GM18868 (cell line): Measurements from ENCODE around the gene RNF123.
"Not testable (repeated sequence)": the region's sequence is repeated elsewhere in the genome, so short reads cannot be mapped to it uniquely, and the experiment has no call there.

Experiments
- ATAC-seq: cut with Tn5 transposase; IDR thresholded peaks from one replicate; pipeline ENCODE4 v1.9.1; 2021; ENCODE audit warnings: mild to moderate bottlenecking, moderate library complexity; ENCODE audit not compliant: unreplicated experiment

Gene RNF123

DNA sequence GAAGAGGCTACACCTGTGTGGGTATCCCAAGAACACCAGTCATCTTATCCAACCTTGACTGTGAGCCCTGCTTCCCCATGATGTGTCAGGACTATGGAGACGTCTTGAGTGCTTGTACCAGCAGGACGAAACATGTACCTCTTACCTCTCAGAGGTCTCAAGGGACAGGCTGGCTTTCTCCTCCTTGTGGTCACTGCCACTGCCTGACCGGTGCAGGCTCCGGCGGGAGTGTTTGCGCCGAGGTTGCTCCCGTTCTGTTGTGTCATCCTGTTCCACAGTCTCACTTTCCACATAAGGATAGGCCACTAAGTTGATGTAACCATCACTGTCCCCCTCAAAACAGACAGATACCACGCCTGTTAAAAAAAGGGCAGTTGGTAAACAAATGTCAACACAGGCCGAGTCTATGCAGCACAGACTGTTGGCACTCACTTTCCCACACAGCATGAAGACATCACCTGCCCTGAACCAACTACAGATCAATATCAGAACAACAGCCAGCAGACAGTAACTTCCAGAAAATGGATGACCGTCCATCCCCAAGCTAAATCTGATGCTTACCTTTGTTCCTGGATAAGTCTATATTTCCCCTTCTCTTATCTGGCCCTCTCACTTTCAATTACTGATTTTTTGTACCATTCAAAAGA, 48.8 kb downstream of the RNF123 start:
- ATAC-seq: no peak

DNA sequence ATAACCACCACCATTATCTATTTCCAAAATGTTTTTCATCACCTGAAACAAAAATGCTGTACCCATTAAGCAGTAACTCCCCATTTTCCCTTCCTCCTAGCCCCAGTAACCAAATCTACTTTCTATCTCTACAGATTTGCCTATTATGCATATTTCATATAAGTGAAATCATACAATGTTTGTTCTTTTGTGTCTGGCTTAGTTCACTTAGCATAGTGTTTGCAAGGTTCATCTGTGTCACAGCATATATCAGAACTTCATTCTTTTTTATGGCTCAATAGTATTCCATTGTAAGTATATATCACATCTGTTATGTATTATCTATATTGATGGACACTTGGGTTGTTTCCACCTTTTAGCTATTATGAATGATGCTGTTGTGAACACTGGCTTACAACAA, 51.1 kb downstream of the RNF123 start:
- no peak for ATAC-seq

DNA sequence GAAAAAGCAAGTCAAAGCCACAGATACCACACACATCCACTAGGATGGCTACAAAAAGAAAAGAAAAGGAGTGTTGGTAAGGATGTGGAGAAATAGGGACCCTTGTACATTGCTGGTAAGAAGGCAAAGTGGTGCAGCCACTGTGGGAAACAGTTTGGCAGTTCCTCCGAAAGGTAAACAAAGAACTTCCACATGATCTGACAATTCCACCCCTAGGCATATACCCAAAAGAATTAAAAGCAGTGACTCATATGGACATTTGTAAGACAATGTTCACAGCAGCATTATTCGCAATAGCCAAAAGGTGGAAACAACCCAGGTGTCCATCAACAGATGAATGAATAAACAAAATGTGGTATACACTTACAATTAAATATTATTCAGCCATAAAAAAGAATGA, 56.6 kb downstream of the RNF123 start:
- ATAC-seq: no peak

DNA sequence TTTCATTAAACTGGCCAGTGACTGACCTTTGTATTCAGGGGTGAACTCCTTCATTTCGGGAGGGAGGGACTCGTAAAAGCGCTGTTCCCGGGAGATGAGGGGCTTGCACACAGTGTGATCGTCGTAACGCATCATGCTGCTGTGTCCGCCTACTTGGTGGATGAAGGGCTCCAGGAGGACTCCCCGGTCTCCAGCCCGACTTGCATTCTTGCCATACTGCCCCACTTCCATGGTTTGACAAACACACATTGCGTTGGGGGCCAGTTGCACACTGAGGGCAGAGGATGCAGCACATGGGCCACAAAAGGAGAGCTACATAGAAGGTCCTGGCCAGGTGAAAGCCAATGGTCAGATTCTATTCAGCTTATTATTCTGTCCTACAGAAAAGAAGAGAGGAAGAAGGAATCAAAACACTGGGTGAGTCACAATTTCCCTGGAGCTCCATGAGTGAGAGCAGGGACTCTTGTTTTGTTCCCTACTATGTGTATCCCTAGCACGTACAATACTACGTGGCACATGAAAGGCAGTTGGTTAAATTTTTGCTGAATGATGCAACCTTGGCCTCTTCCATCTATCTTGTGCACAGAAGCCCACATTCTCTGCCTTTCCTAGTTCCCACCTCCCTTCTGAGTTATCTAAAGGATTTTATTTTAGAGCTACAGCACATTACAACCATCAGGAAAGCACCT, 58.6 kb downstream of the RNF123 start:
- ATAC-seq: no peak

GRCh38 chr3:49748874-49749273, 59.5 kb downstream of the RNF123 start:
- not testable (repeated sequence) for ATAC-seq

DNA sequence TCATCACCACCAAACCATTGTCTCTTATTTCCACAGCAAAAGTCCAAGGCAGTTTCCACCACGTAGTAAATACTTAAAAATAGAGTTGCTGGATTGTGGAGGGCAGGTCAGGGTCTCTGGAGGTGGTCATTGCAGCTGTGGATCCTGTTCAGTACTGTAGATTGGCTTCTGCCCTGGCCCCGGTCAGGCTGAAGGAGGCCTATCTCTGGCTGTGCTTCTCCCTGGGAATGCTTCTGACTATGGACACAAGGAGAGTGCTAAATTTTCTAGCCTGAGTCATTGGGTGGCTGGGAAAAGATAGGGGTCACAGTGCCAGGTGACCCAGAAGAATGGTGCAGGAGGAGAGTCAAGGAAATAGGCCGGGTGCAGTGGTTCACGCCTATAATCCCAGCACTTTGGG, 60.7 kb downstream of the RNF123 start:
- no peak for ATAC-seq

DNA sequence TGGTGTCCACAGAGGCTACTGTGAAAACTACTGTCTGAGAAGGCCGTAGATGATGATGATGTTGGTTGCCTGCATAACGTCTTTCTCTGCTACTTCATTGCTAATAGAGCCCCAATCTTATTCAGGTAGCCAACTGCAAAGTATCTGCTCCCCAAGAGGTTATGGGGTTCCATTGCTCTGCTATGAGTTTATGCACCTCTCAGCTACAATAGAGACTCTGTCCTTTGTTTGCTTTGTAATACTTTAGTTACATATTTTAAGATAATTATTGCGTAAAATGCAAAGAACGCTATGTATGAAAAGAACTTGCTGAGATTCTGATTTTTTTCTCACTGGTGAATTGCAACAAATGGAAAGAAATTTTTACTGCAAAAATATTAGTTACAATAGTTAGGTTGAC, 62.1 kb downstream of the RNF123 start:
- no peak for ATAC-seq

DNA sequence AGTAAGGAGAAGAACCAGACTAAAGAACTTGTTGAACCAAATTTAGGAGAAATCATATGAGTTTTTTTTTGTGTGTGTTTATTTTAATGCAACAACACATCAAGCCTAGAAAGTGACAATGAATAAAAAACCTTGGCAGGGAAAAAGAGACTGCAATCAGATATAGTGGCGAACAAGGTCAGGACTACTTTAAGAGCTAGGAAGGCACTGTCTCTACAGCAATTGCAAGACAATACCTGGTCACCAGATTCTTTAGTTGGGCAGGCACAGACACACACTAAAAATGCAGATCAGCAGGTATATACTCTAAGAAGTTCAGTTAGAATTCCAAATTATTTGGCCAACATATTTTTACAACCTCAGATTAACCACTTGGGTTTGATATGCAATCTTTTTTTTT, 65.2 kb downstream of the RNF123 start:
- ATAC-seq: no peak

GRCh38 chr3:49756036-49756435, 66.7 kb downstream of the RNF123 start:
- ATAC-seq: no peak

DNA sequence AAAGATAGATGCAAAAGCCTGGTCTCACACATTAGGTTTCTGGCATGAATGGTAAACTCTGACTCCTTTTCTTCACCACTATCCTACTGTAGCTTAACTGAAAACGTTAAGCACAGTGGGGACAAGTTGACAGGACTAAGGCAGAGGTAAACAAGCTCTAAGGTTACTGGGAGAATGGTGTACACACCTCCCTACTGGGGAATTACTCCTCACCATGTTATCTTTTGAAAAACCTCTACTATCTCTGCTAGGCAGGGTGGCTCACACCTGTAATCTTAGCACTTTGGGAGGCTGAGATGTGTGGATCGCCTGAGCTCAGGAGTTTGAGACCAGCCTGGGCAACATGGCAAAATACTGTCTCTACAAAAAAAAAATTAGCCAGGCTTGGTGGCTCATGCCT, 67.8 kb downstream of the RNF123 start:
- ATAC-seq: no peak

DNA sequence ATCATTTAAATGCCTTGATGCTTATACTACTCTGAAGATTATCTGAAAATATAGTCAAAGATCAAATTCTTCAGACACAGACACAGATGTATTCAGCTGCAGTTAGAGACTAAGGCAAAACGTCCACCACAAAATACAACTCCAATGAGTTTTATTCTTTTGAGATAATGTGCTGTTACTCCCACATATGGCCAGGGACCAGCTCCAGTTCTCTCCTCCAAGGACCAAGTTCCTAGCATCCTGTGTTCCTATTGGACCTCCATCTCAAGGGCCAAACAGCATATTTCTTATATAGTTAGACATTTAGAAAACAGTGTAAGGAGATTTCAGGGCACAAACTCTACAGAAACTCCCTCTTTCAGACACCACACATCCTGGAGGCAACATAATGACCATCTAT, 69.9 kb downstream of the RNF123 start:
- no peak for ATAC-seq

- no peak for ATAC-seq
Observed at GRCh38 chr3:49761661-49762060, 72.3 kb downstream of the RNF123 start.

DNA sequence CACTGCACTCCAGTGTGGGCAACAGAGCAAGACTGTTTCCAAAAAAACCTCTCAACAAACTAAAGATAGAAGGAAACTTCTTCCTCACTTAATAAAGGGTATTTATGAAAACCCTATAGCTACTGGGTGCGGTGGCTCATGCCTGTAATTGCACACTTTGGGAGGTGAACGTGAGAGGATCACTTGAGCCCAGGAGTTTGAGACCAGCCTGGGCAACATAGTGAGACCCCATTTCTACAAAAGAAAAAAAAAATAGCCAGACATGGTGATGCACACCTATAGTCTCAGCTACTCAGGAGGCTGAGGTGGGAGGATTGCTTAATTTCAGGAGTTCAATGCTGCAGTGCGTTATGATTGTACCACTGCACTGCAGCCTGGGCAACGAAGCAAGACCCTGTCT, 74.6 kb downstream of the RNF123 start:
- no peak for ATAC-seq

DNA sequence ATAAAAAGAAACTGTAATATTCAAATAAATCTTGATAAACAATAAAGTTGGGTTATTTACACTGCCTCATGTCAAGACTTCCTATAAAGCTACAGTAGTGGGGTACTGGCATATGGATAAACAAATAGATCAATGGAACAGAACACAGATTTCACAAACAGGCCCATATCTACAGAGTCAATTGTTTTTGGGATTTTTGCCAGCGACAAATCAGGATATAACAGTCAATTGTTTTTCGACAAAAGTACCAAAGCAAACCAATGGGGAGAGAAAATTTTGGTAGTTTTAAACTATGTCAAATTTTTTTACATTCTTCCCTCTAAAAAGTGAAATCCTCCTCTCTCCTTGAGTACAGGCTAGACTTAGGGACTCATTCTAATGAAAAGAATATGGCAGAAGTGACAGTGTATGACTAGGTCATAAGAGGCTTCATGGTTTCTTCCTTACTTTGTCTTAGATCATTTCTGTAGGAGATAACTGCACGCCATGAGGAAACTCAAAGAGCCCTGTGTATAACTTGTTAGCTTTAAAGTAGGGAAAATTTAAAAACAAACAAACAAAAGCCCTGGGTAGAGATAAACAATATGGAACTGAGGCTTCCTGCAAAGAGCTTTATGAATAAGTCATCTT, 80.0 kb downstream of the RNF123 start:
- no peak for ATAC-seq

DNA sequence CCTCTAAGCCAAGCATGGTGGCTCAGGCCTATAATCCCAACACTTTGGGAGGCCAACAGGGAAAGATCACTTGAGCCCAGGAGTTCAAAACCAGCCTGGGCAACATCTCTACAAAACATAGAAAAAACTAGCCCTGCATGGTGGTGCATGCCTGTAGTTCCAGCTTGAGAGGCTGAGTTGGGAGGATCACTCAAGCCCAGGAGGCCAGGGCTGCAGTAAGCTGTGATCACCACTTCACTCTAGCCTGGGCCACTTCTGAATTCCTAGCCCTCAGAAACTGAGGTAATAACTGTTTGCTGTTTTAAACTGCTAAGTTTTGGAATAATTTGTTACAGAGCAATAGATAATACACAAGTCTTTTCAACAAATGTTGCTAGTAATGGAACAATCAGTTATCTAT, 80.6 kb downstream of the RNF123 start:
- no peak for ATAC-seq
